Measurements from ENCODE around the gene BTBD10.

GRCh38 chr11:13480198-13480597 is 17.2 kb upstream of the BTBD10 start:
- TF ChIP-seq EZH2 (optimal IDR thresholded peaks at IDR 0.05; ENCODE audit: low read depth, low read length) (no peak), CTCF (IDR thresholded peaks at IDR 0.05; ENCODE audit: low read length) (no peak; the same call in 1 of the 2 replicates)
